B cell (primary cell): ENCODE data around the gene EIPR1. TPM values are rescaled to one million over a fixed set of nuclear protein-coding genes. Genes with fewer than 3 reads are reported as not detected.

ENCODE experiments used
- ATAC-seq: fragments of 200-7000 bp; cut with Tn5 transposase; one replicate; pipeline ENCODE4 v1.10.0; 2021; ENCODE audit warnings: low read depth, mild to moderate bottlenecking, moderate number of reproducible peaks, moderate library complexity
- CTCF ChIA-PET: fragments of 350-600 bp; sonication (Branson Sonifier 250); formaldehyde crosslinking; loops from one replicate; lab custom pipeline; 2021; ENCODE audit warnings: antibody characterized with exemption, inconsistent platforms; lab: Charles Lee
- POLR2A ChIA-PET: fragments of 350-600 bp; sonication (Branson Sonifier 250); formaldehyde crosslinking; loops from one replicate; lab custom pipeline; 2021; ENCODE audit warnings: antibody characterized with exemption; lab: Charles Lee
- DNase-seq: peaks from one replicate; pipeline ENCODE4 v3.0.0; 2013
- H2AFZ ChIP-seq: 2 replicates; pipeline ENCODE4 v1.6.1; 2012; ENCODE audit warnings: mild to moderate bottlenecking, low read depth, low read length; ENCODE audit not compliant: insufficient read depth, poor library complexity, severe bottlenecking
- H3K27ac ChIP-seq, 2 donors: 1 replicate in 1 of 2; 2 replicates in 1 of 2; pipeline ENCODE4 v1.5.1; 2012 to 2013; ENCODE audit warnings: low read length in 2 of 2, mild to moderate bottlenecking in 2 of 2, moderate library complexity in 1 of 2
- H3K27me3 ChIP-seq, 4 experiments: fragments of 200-600 bp in 1 of 4; sonication (generic) in 1 of 4; replicated peaks in 1 of 4; 1 replicate in 2 of 4; 2 replicates in 2 of 4; pipeline versions ENCODE4 v1.6.1 to v1.7.0; 2013 to 2016; ENCODE audit warnings: low read length in 3 of 4, mild to moderate bottlenecking in 2 of 4, mixed read lengths in 1 of 4, moderate library complexity in 1 of 4; ENCODE audit not compliant: insufficient read depth in 4 of 4, control insufficient read depth in 3 of 4; ENCODE audit errors: control extremely low read depth in 1 of 4
- H3K36me3 ChIP-seq, 2 experiments: replicated peaks in 1 of 2; 1 replicate in 1 of 2; 2 replicates in 1 of 2; pipeline versions ENCODE4 v1.6.1 to v1.7.1; 2013; ENCODE audit warnings: low read length in 1 of 2; ENCODE audit not compliant: insufficient read depth in 2 of 2, control insufficient read depth in 1 of 2; ENCODE audit errors: control extremely low read depth in 1 of 2, extremely low read depth in 1 of 2
- H3K4me1 ChIP-seq, 2 donors: fragments of 200-600 bp in 1 of 2; sonication (generic) in 1 of 2; 1 replicate in 1 of 2; 2 replicates in 1 of 2; pipeline versions ENCODE4 v1.5.1 to v1.6.1; 2013 to 2017; ENCODE audit warnings: low read length in 2 of 2; ENCODE audit not compliant: control insufficient read depth in 2 of 2, insufficient read depth in 2 of 2
- H3K4me2 ChIP-seq: replicated peaks from 2 replicates; pipeline ENCODE3; 2012; ENCODE audit warnings: mild to moderate bottlenecking, low read depth, low read length; ENCODE audit not compliant: poor library complexity, severe bottlenecking
- H3K4me3 ChIP-seq, 5 experiments: fragments of 200-600 bp in 1 of 5; sonication (generic) in 1 of 5; 1 replicate in 3 of 5; 2 replicates in 2 of 5; pipeline versions ENCODE4 v1.5.1 to v1.7.0; 2011 to 2016; ENCODE audit warnings: low read length in 4 of 5, mild to moderate bottlenecking in 4 of 5, low read depth in 2 of 5, control low read depth in 1 of 5, moderate library complexity in 1 of 5; ENCODE audit not compliant: insufficient read depth in 1 of 5; ENCODE audit errors: control extremely low read depth in 1 of 5, extremely low read depth in 1 of 5
- H3K79me2 ChIP-seq: fragments of 200-600 bp; sonication (generic); one replicate; pipeline ENCODE4 v1.6.0; 2016; ENCODE audit warnings: low read length; ENCODE audit not compliant: control insufficient read depth, insufficient read depth
- H3K9ac ChIP-seq: fragments of 200-600 bp; sonication (generic); 2 replicates; pipeline ENCODE4 v1.6.1; 2017; ENCODE audit warnings: mild to moderate bottlenecking, low read length, moderate library complexity
- H3K9me3 ChIP-seq, 3 donors: one replicate each; pipeline versions ENCODE4 v1.6.1 to v1.7.1; 2013; ENCODE audit warnings: low read length in 2 of 3; ENCODE audit not compliant: control insufficient read depth in 2 of 3, insufficient read depth in 1 of 3; ENCODE audit errors: control extremely low read depth in 1 of 3
- H4K20me1 ChIP-seq: 2 replicates; pipeline ENCODE4 v1.6.0; 2012; ENCODE audit warnings: mild to moderate bottlenecking, low read length; ENCODE audit not compliant: insufficient read depth, control insufficient read depth, poor library complexity, severe bottlenecking
- H3K27ac Mint-ChIP-seq: one replicate; pipeline ENCODE4 v1.8.0; 2021; ENCODE audit warnings: mixed read lengths
- H3K27me3 Mint-ChIP-seq: one replicate; pipeline ENCODE4 v1.8.0; 2021; ENCODE audit warnings: mixed read lengths
- H3K4me1 Mint-ChIP-seq: one replicate; pipeline ENCODE4 v1.8.0; 2021; ENCODE audit warnings: mixed read lengths
- H3K4me3 Mint-ChIP-seq: one replicate; pipeline ENCODE4 v1.8.0; 2021; ENCODE audit warnings: mixed read lengths
- H3K9me3 Mint-ChIP-seq: one replicate; pipeline ENCODE4 v1.8.0; 2022; ENCODE audit warnings: mixed read lengths; ENCODE audit not compliant: insufficient read depth
- EZH2 ChIP-seq: IDR thresholded peaks from 2 replicates; pipeline ENCODE4 v1.6.1; 2012; ENCODE audit warnings: borderline replicate concordance, low read depth, mild to moderate bottlenecking, moderate library complexity, low read length; ENCODE audit not compliant: insufficient read depth, poor library complexity, severe bottlenecking
- WGBS: methylation state at CpG from one replicate; pipeline ENCODE4 v1.1.5; 2013; ENCODE audit warnings: missing lambda C conversion rate; ENCODE audit not compliant: insufficient coverage; 5-methylcytosine and 5-hydroxymethylcytosine counted together
- intact Hi-C: fragments of 100-400 bp; cut with micrococcal nuclease; formaldehyde crosslinking; loops from one replicate; pipeline ENCODE4 v1.10.0; 2022
- polyA plus RNA-seq: library from polyadenylated mRNA; depleted of rRNA; stranded (reverse); fragments of >200 nt; gene quantifications from 2 replicates; pipeline ENCODE4 v1.2.3, GENCODE V29; 2012
- total RNA-seq, 2 donors: library from RNA; stranded (reverse); fragments of 120-200 nt in 1 of 2; gene quantifications; 1 replicate in 1 of 2; 2 replicates in 1 of 2; pipeline versions ENCODE4 v1.2.3 to v1.2.4, GENCODE V29; 2013 to 2022
- TF ChIP-seq, protein P1 (sequence below): fragments of 200-600 bp; IDR thresholded peaks from one replicate; pipeline ENCODE4 v1.8.0; 2022; ENCODE audit warnings: antibody characterized with exemption, mild to moderate bottlenecking

Gene EIPR1
- total and polyA plus RNA-seq, 2 donors (not counting 1 experiment from before 2014, with no cell fraction given), result 31.8 to 37.0 TPM

DNA sequence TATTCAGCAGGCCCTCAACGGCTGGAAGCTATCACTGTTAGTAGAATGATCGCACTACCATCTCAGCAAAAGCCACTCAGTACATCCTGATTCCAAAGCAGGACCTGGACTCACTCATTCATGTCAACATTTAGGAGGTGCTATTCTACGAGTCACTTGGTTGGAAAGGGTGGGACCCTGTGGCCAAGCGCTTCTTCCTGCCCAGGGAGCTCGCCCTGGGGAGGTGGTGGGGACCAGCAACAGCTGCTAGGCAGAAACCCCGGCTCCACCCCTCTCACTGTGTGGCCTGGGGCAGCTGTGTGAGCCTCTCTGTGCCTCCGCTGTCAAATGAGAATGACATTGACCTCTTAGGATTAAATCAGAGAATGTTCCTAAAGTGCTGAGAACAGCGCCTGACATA is 231.4 kb downstream of the EIPR1 start:
- intact Hi-C loops, result no loop called here
- POLR2A ChIA-PET, result no interaction called here
- Histone ChIP-seq H3K4me2 (peak overlapping the region; percentile 54), H3K36me3 (no peaks in the 10 kb centered on the region), H3K79me2 (peaks cover 13% of the 10 kb centered on the region), H3K9ac (no peak overlapping the region), H3K4me1 (peaks cover 15 to 61% of the 10 kb centered on the region in 2 donors), H4K20me1 (no peaks in the 10 kb centered on the region), H3K9me3 (peaks cover 0 to 13% (median 0%) of the 10 kb centered on the region in 3 donors), H3K27ac (peak overlapping the region in 1 of 2 donors; percentile 72), H3K4me3 (no peak overlapping the region), H2AFZ (no peak overlapping the region), H3K27me3 (no peaks in the 10 kb centered on the region)
- no peaks in the 10 kb centered on the region for H3K27me3 Mint-ChIP-seq
- peaks cover 9% of the 10 kb centered on the region for H3K4me1 Mint-ChIP-seq
- TF ChIP-seq EZH2, result no peak
- TF ChIP-seq, protein P1, sequence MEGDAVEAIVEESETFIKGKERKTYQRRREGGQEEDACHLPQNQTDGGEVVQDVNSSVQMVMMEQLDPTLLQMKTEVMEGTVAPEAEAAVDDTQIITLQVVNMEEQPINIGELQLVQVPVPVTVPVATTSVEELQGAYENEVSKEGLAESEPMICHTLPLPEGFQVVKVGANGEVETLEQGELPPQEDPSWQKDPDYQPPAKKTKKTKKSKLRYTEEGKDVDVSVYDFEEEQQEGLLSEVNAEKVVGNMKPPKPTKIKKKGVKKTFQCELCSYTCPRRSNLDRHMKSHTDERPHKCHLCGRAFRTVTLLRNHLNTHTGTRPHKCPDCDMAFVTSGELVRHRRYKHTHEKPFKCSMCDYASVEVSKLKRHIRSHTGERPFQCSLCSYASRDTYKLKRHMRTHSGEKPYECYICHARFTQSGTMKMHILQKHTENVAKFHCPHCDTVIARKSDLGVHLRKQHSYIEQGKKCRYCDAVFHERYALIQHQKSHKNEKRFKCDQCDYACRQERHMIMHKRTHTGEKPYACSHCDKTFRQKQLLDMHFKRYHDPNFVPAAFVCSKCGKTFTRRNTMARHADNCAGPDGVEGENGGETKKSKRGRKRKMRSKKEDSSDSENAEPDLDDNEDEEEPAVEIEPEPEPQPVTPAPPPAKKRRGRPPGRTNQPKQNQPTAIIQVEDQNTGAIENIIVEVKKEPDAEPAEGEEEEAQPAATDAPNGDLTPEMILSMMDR, result no peak
- H3K9me3 Mint-ChIP-seq, result peaks cover under 1% of the 10 kb centered on the region
- DNase-seq (no peak), ATAC-seq (no peak)
- H3K27ac Mint-ChIP-seq, result no peak overlapping the region
- no peak overlapping the region for H3K4me3 Mint-ChIP-seq
- CTCF ChIA-PET, result no interaction called here
- 56% methylated on average over 4 of the region's 8 CpGs for WGBS

DNA sequence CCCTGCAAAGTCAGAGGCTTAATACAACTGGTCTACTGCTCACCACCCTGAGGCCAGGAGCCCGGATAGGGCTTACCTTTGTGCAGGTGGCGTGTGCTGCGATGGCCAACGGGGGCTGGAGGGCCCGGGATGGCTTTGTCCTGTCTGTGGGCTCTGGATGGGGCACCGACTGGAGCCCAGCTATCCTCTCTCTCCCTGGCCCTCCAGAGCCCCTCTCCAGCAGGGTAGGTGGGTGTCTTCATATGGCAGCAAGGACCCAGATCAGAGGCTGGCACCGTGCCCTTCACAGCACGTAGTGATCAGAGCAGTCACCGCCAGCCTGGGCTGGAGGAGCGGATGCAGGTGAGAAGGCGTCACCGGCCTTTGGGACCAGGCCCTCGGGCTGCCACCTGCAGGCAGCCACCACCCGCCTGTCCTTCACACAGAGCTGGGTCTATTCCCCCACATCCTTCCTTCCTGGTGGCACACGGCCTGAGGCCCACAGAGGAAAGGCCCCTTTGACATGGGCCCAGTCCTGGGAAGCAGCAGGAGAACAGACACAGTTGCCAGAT is 232.1 kb downstream of the EIPR1 start:
- Histone ChIP-seq H3K9ac (no peak overlapping the region), H3K27me3 (no peaks in the 10 kb centered on the region), H3K4me1 (peaks cover 11 to 55% of the 10 kb centered on the region in 2 donors), H3K9me3 (peaks cover 0 to 7% (median 0%) of the 10 kb centered on the region in 3 donors), H3K27ac (peak overlapping the region in 1 of 2 donors; percentile 72), H3K4me2 (peak overlapping the region; percentile 54), H3K79me2 (peaks cover 13% of the 10 kb centered on the region), H4K20me1 (no peaks in the 10 kb centered on the region), H3K4me3 (peak overlapping the region in 1 of 5 experiments; percentile 44), H2AFZ (no peak overlapping the region), H3K36me3 (no peaks in the 10 kb centered on the region)
- peaks cover 5% of the 10 kb centered on the region for H3K4me1 Mint-ChIP-seq
- ChIA-PET CTCF (interaction anchor here (0.5 kb wide), 1 partner anchor 16 kb away, joined by 3 read pairs; no protein-coding TSS in a partner anchor), POLR2A (no interaction called here)
- DNase-seq (no peak), ATAC-seq (no peak)
- H3K27me3 Mint-ChIP-seq, result no peaks in the 10 kb centered on the region
- H3K27ac Mint-ChIP-seq, result no peak overlapping the region
- H3K4me3 Mint-ChIP-seq, result no peak overlapping the region
- intact Hi-C loops, result no loop called here
- no peaks in the 10 kb centered on the region for H3K9me3 Mint-ChIP-seq
- no peak for TF ChIP-seq EZH2
- TF ChIP-seq, protein P1, result no peak
- WGBS, result 71% methylated on average over 12 of the region's 15 CpGs
